G401 (cell line): Measurements from ENCODE around the gene CRTC2. TPM values are rescaled to one million over a fixed set of nuclear protein-coding genes. Genes with fewer than 3 reads are reported as not detected.

Experiments
- DNase-seq: peaks from one replicate; pipeline ENCODE4 v3.0.0-alpha.2; 2015; ENCODE audit warnings: low spot score
- in situ Hi-C: cut with HindIII; loops from 2 replicates; pipeline ENCODE4 v1.10.0; 2016; ENCODE audit warnings: low sequenced_read_pairs, mixed read lengths
- total RNA-seq: library from RNA; depleted of rRNA; stranded (reverse); fragments of >200 nt; shearing (Covaris generic); gene quantifications from 2 replicates; pipeline ENCODE4 v1.2.3, GENCODE V29; 2014

Gene CRTC2
- total RNA-seq, 1 experiment from 2014 or later = 3.6 TPM

GRCh38 chr1:153956997-153957715 is 1.3 kb downstream of the CRTC2 start:
- no peak for DNase-seq
- in situ Hi-C loops = no loop called here

- no peak for DNase-seq
- in situ Hi-C loops = no loop called here
Observed at GRCh38 chr1:153954826-153955225, 3.6 kb downstream of the CRTC2 start.

GRCh38 chr1:153953859-153954365 is 4.5 kb downstream of the CRTC2 start:
- no peak for DNase-seq
- in situ Hi-C loops = no loop called here

- no peak for DNase-seq
- in situ Hi-C loops = no loop called here
Observed at GRCh38 chr1:153951801-153952200, 6.6 kb downstream of the CRTC2 start.

- in situ Hi-C loops = no loop called here
Observed at GRCh38 chr1:153951183-153951582, 7.2 kb downstream of the CRTC2 start.

GRCh38 chr1:153946622-153947241 is 11.7 kb downstream of the CRTC2 start, which contains the start of gene DENND4B:
Gene DENND4B (minus strand): TSS chr1:153946718. CDS start chr1:153944374, 2,344 bp downstream.
- in situ Hi-C loops = loop anchor here (25.0 kb wide), 1 partner anchor 134 kb away; no protein-coding TSS in a partner anchor
- DNase-seq = peak; percentile 84

More at GRCh38 chr1:153951183-153951582, 7.2 kb downstream of the CRTC2 start:
- no peak for DNase-seq

GRCh38 chr1:153945795-153946621 is 12.4 kb downstream of the CRTC2 start:
- peak; percentile 68 for DNase-seq
- in situ Hi-C loops = loop anchor here (25.0 kb wide), 1 partner anchor 134 kb away; no protein-coding TSS in a partner anchor

GRCh38 chr1:153945131-153945794 is 13.1 kb downstream of the CRTC2 start:
- no peak for DNase-seq
- in situ Hi-C loops = loop anchor here (25.0 kb wide), 1 partner anchor 133 kb away; no protein-coding TSS in a partner anchor

- no peak for DNase-seq
- in situ Hi-C loops = loop anchor here (25.0 kb wide), 1 partner anchor 132 kb away; no protein-coding TSS in a partner anchor
Observed at GRCh38 chr1:153944827-153945117, 13.6 kb downstream of the CRTC2 start.

- in situ Hi-C loops = loop anchor here (25.0 kb wide), 1 partner anchor 132 kb away; no protein-coding TSS in a partner anchor
Observed at GRCh38 chr1:153944005-153944826, 14.2 kb downstream of the CRTC2 start.

GRCh38 chr1:153942766-153943549 is 15.5 kb downstream of the CRTC2 start:
- no peak for DNase-seq
- in situ Hi-C loops = loop anchor here (25.0 kb wide), 1 partner anchor 131 kb away; no protein-coding TSS in a partner anchor

More at GRCh38 chr1:153944005-153944826, 14.2 kb downstream of the CRTC2 start:
- DNase-seq = no peak

GRCh38 chr1:153941826-153942725 is 16.3 kb downstream of the CRTC2 start:
- DNase-seq = no peak
- in situ Hi-C loops = loop anchor here (25.0 kb wide), 1 partner anchor 130 kb away; no protein-coding TSS in a partner anchor

GRCh38 chr1:153940756-153941155 is 17.7 kb downstream of the CRTC2 start:
- no peak for DNase-seq
- in situ Hi-C loops = loop anchor here (25.0 kb wide), 1 partner anchor 128 kb away; no protein-coding TSS in a partner anchor

GRCh38 chr1:153939476-153939875 is 18.9 kb downstream of the CRTC2 start:
- in situ Hi-C loops = loop anchor here (25.0 kb wide), 1 partner anchor 127 kb away; no protein-coding TSS in a partner anchor
- no peak for DNase-seq

- in situ Hi-C loops = loop anchor here (25.0 kb wide), 1 partner anchor 127 kb away; no protein-coding TSS in a partner anchor
- DNase-seq = no peak
Observed at GRCh38 chr1:153938996-153939395, 19.4 kb downstream of the CRTC2 start.

GRCh38 chr1:153937331-153937730 is 21.1 kb downstream of the CRTC2 start:
- no peak for DNase-seq

More at GRCh38 chr1:153937331-153937730, 21.1 kb downstream of the CRTC2 start:
- in situ Hi-C loops = loop anchor here (25.0 kb wide), 1 partner anchor 125 kb away; no protein-coding TSS in a partner anchor
